AG04449 (cell line): Measurements from ENCODE around the gene ZNF43.

ENCODE experiments used
- CTCF ChIA-PET: fragments of 350-600 bp; formaldehyde crosslinking; extraction: SDS; loops from one replicate; lab custom pipeline; 2021; ENCODE audit warnings: antibody characterized with exemption; lab: Yijun Ruan, JAX
- POLR2A ChIA-PET: fragments of 400-600, 350-600 bp; formaldehyde crosslinking; extraction: SDS; loops from one replicate; lab custom pipeline; 2020; ENCODE audit warnings: antibody characterized with exemption, inconsistent platforms; lab: Yijun Ruan, JAX
- DNase-seq: peaks from one replicate; pipeline ENCODE4 v3.0.0-alpha.2; 2010; ENCODE audit warnings: low read depth, low spot score
- H3K4me3 ChIP-seq: 2 replicates; pipeline ENCODE4 v1.5.1; 2011; ENCODE audit warnings: low read depth, mild to moderate bottlenecking, control low read depth, low read length
- TF ChIP-seq, protein P1 (sequence below): IDR thresholded peaks from one replicate; pipeline ENCODE4 v1.5.1; 2011; ENCODE audit warnings: mild to moderate bottlenecking, moderate library complexity, low read length, control low read depth, inconsistent platforms; ENCODE audit not compliant: insufficient read depth; ENCODE audit errors: missing control alignments

ZNF43 gene

DNA sequence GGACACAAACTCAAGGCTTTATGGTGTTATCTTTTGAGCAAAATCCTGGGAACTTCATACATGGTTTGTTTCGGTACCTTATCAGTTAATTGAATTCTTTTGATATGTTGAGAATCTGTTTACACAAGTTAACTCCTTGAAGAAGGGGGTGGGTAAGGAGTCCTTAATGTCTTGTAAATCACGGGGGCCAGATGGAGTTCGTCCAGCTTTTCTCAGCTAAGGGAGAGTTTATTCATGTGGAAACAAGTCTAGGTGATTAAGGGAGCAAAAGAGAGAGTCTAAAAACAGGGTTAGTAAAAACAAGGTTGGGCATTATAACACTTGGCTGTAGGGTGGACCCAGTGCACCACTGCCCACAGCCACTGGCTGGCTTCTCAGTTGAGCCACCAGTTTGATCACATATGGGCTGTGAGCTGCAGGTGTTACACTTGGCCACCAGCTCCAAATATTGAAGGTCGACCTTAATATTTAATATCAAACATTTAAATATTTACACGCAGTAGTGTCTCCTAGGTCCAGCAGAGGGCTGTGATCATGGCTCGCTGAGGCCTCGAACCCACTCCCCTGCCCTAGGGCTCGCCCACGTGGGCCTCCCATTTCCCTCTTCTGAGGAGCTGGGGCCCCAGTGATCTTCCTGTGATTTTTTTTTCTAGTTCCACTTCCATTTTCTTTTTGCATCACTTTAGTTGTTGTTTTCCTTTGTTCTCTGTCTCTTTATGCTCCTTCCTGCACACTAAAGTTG lies 21.0 kb upstream of the ZNF43 start:
- ChIA-PET POLR2A (interaction anchor here (1.0 kb wide), 1 partner anchor 21 kb away, joined by 3 read pairs; the partner anchor contains the start of gene ZNF43), CTCF (no interaction called here)
- no peak overlapping the region for H3K4me3 ChIP-seq
- no peak for DNase-seq
- TF ChIP-seq, protein P1, sequence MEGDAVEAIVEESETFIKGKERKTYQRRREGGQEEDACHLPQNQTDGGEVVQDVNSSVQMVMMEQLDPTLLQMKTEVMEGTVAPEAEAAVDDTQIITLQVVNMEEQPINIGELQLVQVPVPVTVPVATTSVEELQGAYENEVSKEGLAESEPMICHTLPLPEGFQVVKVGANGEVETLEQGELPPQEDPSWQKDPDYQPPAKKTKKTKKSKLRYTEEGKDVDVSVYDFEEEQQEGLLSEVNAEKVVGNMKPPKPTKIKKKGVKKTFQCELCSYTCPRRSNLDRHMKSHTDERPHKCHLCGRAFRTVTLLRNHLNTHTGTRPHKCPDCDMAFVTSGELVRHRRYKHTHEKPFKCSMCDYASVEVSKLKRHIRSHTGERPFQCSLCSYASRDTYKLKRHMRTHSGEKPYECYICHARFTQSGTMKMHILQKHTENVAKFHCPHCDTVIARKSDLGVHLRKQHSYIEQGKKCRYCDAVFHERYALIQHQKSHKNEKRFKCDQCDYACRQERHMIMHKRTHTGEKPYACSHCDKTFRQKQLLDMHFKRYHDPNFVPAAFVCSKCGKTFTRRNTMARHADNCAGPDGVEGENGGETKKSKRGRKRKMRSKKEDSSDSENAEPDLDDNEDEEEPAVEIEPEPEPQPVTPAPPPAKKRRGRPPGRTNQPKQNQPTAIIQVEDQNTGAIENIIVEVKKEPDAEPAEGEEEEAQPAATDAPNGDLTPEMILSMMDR: no peak

DNA sequence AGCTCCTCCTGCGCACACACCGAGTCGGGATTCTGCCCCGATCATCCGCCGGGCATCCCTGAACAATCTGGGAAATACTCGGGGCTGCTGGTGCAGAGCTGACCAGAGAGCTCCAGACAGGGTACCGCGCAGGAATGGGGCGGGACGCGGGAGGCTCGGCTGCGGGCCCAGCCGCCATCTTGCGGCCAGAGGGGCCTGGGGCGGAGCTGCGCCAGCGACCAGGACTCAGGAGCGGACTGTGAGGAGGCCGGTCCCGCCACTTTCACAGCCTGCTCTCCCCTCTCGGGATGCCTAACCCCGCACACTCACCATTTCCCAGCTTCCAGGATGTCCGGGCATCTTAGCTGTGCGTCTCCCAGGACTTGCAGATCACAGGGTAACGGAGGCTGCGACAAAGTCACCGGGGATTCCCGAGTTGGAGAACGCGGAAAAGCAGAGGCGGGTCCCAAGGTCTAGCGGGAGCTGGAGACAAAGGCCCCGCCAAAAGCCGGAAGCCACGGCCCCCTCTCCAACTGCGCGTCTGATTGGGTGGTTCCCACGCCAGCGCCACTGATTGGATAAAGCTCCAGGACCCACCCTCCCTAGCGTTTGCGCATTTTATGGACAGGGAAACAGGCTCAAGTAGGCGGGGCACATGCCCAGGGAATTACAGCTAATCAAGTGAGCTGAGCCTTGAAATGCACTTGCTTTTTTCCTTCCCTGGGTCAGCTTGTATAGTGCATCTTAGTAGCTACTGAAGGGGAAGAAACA lies 15.8 kb upstream of the ZNF43 start:
- CTCF ChIA-PET: no interaction called here
- TF ChIP-seq, protein P1: no peak
- POLR2A ChIA-PET: interaction anchor here (2.3 kb wide), 1 partner anchor 16 kb away, joined by 19 read pairs; the partner anchor contains the start of gene ZNF43
- H3K4me3 ChIP-seq: peak overlapping the region; percentile 89
- DNase-seq: peak; percentile 65

DNA sequence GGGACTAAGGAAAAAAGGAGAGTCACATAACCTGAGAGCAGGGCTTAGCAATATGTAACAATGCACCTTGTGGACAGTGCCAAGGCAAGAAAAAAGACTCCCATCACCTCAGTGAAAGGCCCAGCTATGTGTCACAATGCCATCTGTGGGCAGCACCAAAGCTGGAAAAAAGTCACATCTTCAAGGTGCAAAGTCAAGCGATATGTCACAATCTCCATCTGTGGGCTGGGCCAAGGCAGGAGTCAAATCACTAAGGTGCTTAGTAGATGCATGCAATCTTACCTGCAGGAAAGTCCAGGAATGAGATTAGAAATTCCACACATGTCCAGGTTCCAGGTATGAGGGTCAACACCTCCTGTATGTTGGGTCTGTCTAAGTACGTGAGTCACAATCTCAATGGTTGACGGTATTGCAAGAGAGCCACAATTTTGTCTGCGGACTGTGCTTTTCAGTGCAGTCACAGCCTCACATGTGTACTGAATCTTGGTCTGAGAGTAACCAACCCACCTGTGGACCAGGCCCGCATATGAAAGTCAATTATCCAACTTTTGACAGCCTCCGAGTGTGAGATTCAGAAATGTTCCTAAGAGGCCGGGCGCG lies 14.8 kb upstream of the ZNF43 start:
- peak overlapping the region; percentile 89 for H3K4me3 ChIP-seq
- no peak for DNase-seq
- TF ChIP-seq, protein P1: no peak
- ChIA-PET CTCF (no interaction called here), POLR2A (interaction anchor here (2.3 kb wide), 1 partner anchor 15 kb away, joined by 19 read pairs; the partner anchor contains the start of gene ZNF43)

DNA sequence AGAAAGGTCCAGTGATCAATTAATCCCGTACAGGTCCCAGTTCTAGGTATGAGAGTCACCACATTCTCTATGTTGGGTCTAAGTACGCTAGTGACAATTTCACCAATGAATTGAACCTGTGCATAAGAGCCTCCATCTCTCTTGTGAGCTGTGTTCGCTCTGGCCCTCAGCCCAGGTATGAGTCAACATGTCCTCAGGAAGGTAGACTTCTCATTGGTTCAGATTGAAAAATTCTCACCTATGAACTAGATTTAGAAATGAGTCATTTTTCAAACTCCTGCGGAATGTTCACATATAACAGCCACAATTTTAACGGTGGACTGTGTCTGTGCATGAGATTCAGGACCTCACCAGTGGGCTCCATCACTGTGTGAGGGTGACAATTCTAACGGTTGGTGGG lies 12.7 kb upstream of the ZNF43 start:
- DNase-seq: no peak
- TF ChIP-seq, protein P1: no peak
- ChIA-PET CTCF (no interaction called here), POLR2A (no interaction called here)
- H3K4me3 ChIP-seq: no peak overlapping the region

DNA sequence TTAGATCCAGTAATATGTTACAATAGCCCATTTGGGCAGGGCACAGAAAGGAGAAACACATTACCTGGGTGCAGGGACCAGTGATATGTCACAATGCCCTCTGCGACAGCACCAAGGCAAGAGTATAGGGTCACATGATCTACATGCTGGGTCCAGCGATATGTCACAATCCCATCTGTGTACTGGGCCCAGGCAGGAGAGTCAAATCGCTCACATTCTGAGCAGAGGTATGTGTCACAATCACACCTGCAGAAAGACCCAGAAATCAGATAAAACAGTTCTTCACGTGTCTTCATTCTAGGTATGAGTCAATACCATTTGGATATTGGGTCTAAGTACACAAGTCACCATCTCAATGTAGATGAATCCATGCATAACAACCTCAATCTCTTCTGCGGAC lies 7.1 kb upstream of the ZNF43 start:
- POLR2A ChIA-PET: no interaction called here
- TF ChIP-seq, protein P1: no peak
- no peak overlapping the region for H3K4me3 ChIP-seq
- CTCF ChIA-PET: no interaction called here
- no peak for DNase-seq
